Naive thymus-derived CD8-positive, alpha-beta T cell (primary cell): ENCODE data around the gene DMPK. TPM values are rescaled to one million over a fixed set of nuclear protein-coding genes. Genes with fewer than 3 reads are reported as not detected.

Experiments
- ATAC-seq, 2 donors: fragments of 150-1000 bp; cut with Tn5 transposase in 1 of 2; sonication (Bioruptor Pico), chemical (Tn5 transposase) in 1 of 2; 1 replicate in 1 of 2; 2 replicates in 1 of 2; pipeline ENCODE4 v1.10.0; 2021; ENCODE audit warnings: mild to moderate bottlenecking in 2 of 2, moderate library complexity in 2 of 2
- POLR2A ChIA-PET: fragments of 350-600 bp; sonication (Branson Sonifier 250); formaldehyde crosslinking; loops from one replicate; lab custom pipeline; 2021; ENCODE audit warnings: antibody characterized with exemption; lab: Charles Lee
- DNase-seq, 10 donors: peaks; one replicate each; pipeline versions ENCODE4 v3.0.0 to v3.0.0-alpha.2; 2020 to 2022
- H3K27ac Mint-ChIP-seq, 10 donors: one replicate each; pipeline ENCODE4 v1.8.0; 2020 to 2022; ENCODE audit warnings: mild to moderate bottlenecking in 10 of 10, mixed read lengths in 10 of 10, moderate library complexity in 4 of 10, inconsistent platforms in 1 of 10
- H3K27me3 Mint-ChIP-seq, 5 donors: one replicate each; pipeline ENCODE4 v1.8.0; 2021 to 2022; ENCODE audit warnings: mixed read lengths in 5 of 5
- H3K36me3 Mint-ChIP-seq, 3 donors: one replicate each; pipeline ENCODE4 v1.8.0; 2020 to 2022; ENCODE audit warnings: mixed read lengths in 3 of 3, mild to moderate bottlenecking in 2 of 3, inconsistent platforms in 1 of 3
- H3K4me1 Mint-ChIP-seq, 4 donors: one replicate each; pipeline ENCODE4 v1.8.0; 2021 to 2022; ENCODE audit warnings: mixed read lengths in 4 of 4
- H3K4me3 Mint-ChIP-seq, 10 donors: one replicate each; pipeline ENCODE4 v1.8.0; 2020 to 2022; ENCODE audit warnings: mild to moderate bottlenecking in 10 of 10, mixed read lengths in 10 of 10, moderate library complexity in 6 of 10, inconsistent platforms in 1 of 10
- H3K9me3 Mint-ChIP-seq, 9 donors: one replicate each; pipeline ENCODE4 v1.8.0; 2020 to 2022; ENCODE audit warnings: mixed read lengths in 9 of 9, mild to moderate bottlenecking in 3 of 9, inconsistent platforms in 1 of 9, moderate library complexity in 1 of 9
- polyA plus RNA-seq, 3 donors: library from polyadenylated mRNA; unstranded; fragments of 300-500 nt; fragmentation: Illumina TruSeq; gene quantifications; one replicate each; pipeline ENCODE4 v1.2.3, GENCODE V29; 2021
- total RNA-seq, 8 experiments: library from RNA in 2 of 8; stranded (reverse) in 2 of 8; gene quantifications; one replicate each; pipeline ENCODE4 v1.2.3 and lab custom pipeline; 2021 to 2026

Gene DMPK
- total and polyA plus RNA-seq, 5 experiments from 2014 or later = 0.60 to 44.3 (median 0.99) TPM

DNA sequence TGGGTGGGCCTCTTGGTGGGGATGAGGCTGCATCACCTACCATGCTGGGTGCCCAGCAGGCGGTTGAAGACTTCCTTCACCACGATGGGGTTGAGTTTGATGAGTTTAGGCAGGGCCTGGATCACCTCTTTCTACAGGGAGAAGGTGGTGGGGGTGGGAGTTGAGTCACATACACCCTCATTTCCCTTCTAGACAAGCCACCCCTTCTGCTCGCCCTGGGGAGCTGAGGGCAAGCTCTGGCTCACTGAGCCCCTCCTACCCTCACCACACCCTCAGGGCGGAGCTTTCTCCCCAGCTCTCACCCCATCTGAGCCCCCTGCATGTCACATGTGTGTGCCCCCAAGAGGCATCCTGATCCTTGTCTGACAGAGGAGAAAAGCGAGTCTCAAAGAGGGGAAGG, 40.4 kb upstream of the DMPK start:
- POLR2A ChIA-PET = interaction anchor here (0.7 to 0.9 kb wide), 2 partner anchors 8 to 9 kb away, joined by 3 to 4 read pairs; partner anchors contain the start of gene RSPH6A
- Mint-ChIP-seq H3K4me3 (no peak overlapping the region), H3K9me3 (no peaks in the 10 kb centered on the region), H3K36me3 (peaks cover 0 to 38% (median 6%) of the 10 kb centered on the region in 3 donors), H3K27me3 (no peaks in the 10 kb centered on the region), H3K4me1 (peaks cover 0 to 6% (median 4%) of the 10 kb centered on the region in 4 donors), H3K27ac (no peak overlapping the region)
- ATAC-seq (no peak), DNase-seq (no peak)

DNA sequence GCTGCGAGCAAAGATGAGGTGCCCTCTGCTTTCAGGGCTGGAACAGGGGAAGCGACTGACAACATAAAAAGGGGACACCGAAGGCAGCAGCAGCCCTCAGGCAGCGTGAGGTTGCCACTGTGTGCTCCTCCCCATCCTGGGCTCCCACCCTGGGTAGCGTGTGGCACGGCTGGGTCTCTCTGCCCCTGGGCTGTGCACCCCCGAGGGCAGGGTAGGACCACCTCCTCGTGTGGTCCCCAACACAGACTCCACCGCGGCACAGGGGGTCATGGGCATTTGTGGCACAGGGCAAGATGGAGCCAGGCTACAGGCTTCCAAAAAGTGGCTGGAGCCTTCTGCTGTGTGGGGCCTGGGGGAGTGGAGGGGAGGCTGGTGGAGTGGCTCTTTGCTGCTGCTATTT, 39.3 kb upstream of the DMPK start:
- Mint-ChIP-seq H3K27me3 (no peaks in the 10 kb centered on the region), H3K36me3 (peaks cover 0 to 30% (median 6%) of the 10 kb centered on the region in 3 donors), H3K9me3 (no peaks in the 10 kb centered on the region), H3K4me3 (no peak overlapping the region), H3K27ac (peak overlapping the region in 2 of 10 donors; percentile 65 to 72), H3K4me1 (peaks cover 0 to 12% (median 7%) of the 10 kb centered on the region in 4 donors)
- DNase-seq (no peak), ATAC-seq (no peak)
- POLR2A ChIA-PET = no interaction called here

DNA sequence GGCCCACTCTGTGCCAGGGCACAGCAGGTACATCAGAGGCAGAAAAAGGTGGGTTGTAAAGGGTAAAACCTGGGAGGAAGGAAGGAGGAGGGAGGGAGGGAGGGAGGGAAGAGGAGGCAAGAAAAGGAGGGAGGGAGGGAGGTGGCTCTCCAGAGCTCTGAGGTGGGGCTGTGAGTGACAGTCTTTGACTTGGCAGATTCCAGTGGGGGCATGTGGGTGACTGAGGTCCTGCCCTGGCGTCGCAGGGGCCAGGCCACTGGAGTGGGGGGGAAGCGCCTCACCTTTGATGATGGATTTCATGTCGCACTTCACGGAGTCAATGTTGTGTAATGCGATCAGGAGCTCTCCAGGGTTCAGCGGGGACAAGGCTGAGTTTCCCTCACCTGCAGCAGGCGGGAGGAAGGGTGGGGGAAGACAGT, 38.8 kb upstream of the DMPK start:
- Mint-ChIP-seq H3K4me1 (peaks cover 0 to 12% (median 8%) of the 10 kb centered on the region in 4 donors), H3K27ac (peak overlapping the region in 2 of 10 donors; percentile 65 to 72), H3K9me3 (no peaks in the 10 kb centered on the region), H3K36me3 (peaks cover 0 to 28% (median 6%) of the 10 kb centered on the region in 3 donors), H3K4me3 (no peak overlapping the region), H3K27me3 (no peaks in the 10 kb centered on the region)
- DNase-seq (no peak), ATAC-seq (no peak)
- POLR2A ChIA-PET = interaction anchor here (1.1 kb wide), 1 partner anchor 52 kb away, joined by 3 read pairs; the partner anchor contains the start of gene SIX5

DNA sequence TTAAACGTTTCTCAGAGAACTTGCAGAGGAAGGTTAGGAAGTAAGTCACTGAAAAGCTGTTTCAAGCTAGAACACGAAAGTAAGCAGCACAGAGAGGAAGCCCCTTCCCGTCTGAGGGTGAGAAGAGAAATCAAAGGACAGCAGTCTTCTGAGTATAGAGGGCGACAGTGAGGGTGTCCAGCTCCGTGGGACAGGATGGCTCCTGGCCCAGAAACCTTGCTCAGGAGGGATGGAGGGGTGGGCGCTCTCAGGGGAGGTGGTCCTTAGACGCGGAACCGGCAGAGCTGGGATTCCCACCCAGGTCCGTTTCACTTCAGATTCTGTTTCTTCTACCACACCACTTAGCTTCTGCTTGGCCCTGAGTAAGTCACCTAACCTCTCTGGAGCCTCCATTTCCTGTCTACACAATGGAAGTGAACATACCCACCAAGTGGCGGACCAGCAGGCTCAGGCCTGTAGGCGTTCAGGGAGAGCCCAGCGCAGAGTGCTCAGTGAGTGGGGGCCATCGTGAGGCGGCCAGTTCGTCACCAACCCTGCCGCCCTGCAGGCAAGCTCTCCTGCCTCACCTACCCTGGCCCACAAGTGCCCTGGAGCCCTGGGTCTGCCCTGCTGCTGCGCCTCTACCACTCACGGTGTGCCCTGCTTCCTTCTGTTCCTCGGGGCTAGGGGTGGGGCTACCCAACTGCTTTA, 38.3 kb upstream of the DMPK start:
- Mint-ChIP-seq H3K4me1 (peaks cover 0 to 14% (median 10%) of the 10 kb centered on the region in 4 donors), H3K27ac (peak overlapping the region in 3 of 10 donors; percentile 44 to 57 (median 53)), H3K36me3 (peaks cover 0 to 23% (median 6%) of the 10 kb centered on the region in 3 donors), H3K4me3 (no peak overlapping the region), H3K9me3 (no peaks in the 10 kb centered on the region), H3K27me3 (no peaks in the 10 kb centered on the region)
- POLR2A ChIA-PET = interaction anchor here (1.1 kb wide), 1 partner anchor 51 kb away, joined by 3 read pairs; the partner anchor contains the start of gene SIX5
- ATAC-seq (no peak), DNase-seq (no peak)

DNA sequence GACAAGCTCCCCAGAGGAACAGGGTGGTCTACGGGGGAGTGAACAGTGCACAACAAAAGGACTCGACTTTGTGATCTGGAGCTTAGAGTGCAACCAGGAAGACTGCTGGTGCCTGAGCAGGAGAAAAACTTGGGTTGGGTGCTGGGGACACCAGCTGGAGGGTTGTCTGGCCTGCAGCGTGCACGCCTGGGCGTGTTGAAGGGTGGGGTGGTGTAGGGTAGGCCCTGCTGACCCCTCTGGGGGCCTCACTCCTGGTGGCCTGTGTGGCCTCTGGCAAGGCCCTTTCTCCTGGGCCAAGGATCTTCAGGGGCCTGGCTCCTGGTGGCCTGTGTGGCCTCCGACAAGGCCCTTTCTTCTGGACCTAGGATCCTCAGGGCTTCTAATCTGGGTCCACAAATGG, 37.5 kb upstream of the DMPK start:
- Mint-ChIP-seq H3K27me3 (no peaks in the 10 kb centered on the region), H3K9me3 (no peaks in the 10 kb centered on the region), H3K27ac (peak overlapping the region in 2 of 10 donors; percentile 29 to 57), H3K4me1 (peaks cover 0 to 16% (median 11%) of the 10 kb centered on the region in 4 donors), H3K4me3 (no peak overlapping the region), H3K36me3 (peaks cover 0 to 21% (median 6%) of the 10 kb centered on the region in 3 donors)
- DNase-seq = no peak
- POLR2A ChIA-PET = interaction anchor here (1.1 kb wide), 2 partner anchors 10 to 50 kb away, joined by 3 read pairs; partner anchors contain the start of gene SIX5
- ATAC-seq = no peak

DNA sequence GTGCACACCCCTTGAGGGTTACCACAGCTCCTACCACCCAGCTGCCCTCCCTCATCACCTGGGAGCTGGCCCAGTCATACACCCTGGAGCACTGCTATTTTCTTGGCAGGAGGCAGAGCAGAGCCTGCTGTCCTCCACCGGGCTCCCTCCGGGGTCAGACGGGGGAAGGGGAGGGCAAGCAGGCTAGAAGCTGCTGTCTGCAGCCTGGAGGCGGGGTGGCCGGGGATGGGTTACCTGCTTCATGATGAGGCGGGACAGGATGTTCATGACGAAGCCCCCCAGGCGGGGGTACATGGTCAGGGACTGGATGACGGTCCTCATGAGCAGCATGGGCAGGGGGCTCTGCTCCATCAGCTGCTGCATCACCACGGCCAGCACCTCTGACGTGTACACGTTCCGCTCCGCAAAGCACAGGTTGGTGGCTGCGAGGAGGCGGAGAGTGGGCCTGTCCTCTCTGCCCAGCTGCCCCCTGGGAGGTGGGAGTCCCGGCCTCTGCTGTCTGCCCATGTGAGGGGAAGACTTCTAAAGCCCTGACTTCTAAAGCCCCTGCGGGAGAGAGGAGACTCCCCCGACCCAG, 35.5 kb upstream of the DMPK start:
- ATAC-seq (peak in 1 of 2 donors; percentile 10), DNase-seq (peak in 1 of 10 donors; percentile 9)
- peaks cover 0 to 13% (median 0%) of the 10 kb centered on the region in 3 donors for H3K36me3 Mint-ChIP-seq
- no peak overlapping the region for H3K4me3 Mint-ChIP-seq
- POLR2A ChIA-PET = interaction anchor here (0.6 to 2.6 kb wide), 7 partner anchors 24 to 85 kb away, joined by 3 to 16 read pairs (median 6); partner anchors contain the start of genes IRF2BP1, MYPOP and SIX5
- H3K4me1 Mint-ChIP-seq = peaks cover 0 to 11% (median 6%) of the 10 kb centered on the region in 4 donors
- H3K9me3 Mint-ChIP-seq = no peaks in the 10 kb centered on the region
- H3K27ac Mint-ChIP-seq = peak overlapping the region in 1 of 10 donors; percentile 83
- H3K27me3 Mint-ChIP-seq = peaks cover 0 to 16% (median 13%) of the 10 kb centered on the region in 5 donors

DNA sequence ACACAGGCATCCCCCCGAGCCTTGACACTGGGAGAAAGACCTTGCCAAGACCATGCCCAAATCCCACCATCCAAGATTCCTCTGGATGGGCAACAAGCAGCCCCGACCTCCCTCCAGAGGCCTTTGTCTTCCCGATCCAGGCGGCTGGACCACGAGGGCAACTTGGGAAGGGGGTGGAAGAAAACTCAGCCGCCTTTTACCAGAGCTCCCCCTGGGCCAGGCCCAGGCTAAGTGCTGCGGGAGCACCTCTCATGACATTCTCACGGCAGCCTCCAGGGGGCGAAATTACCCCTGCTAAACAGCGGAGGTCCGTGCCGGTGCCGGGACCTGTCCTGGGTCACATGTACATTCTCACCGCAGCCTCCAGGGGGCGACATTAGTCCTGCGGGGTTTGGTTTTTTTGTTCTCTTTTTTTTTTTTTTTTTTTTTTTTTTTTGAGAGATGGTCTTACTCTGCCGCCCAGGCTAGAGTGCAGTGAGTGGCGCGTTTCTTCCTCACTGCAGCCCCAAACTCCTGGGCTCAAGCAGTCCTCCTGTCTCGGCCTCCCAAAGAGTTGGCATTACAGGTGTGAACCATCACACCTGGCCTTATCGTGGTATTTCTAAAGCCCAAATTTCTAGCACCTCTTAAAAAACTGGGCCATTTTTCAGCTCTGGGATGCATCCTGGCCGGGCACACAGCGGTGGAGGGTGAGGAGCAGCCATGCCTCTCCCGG, 34.9 kb upstream of the DMPK start:
- peak; percentile 90 to 96 (median 94) for DNase-seq
- Mint-ChIP-seq H3K9me3 (no peaks in the 10 kb centered on the region), H3K27me3 (peaks cover 1 to 22% (median 16%) of the 10 kb centered on the region in 5 donors), H3K27ac (peak overlapping the region in 6 of 10 donors; percentile 20 to 83 (median 55)), H3K4me1 (peaks cover 0 to 11% (median 6%) of the 10 kb centered on the region in 4 donors), H3K4me3 (peak overlapping the region in 9 of 10 donors; percentile 26 to 76 (median 42)), H3K36me3 (peaks cover 0 to 11% (median 0%) of the 10 kb centered on the region in 3 donors)
- POLR2A ChIA-PET = interaction anchor here (1.1 to 2.6 kb wide), 8 partner anchors 18 to 85 kb away, joined by 3 to 16 read pairs (median 6); partner anchors contain the start of genes DMWD, IRF2BP1, MYPOP and SIX5
- ATAC-seq = peak; percentile 95 to 99

DNA sequence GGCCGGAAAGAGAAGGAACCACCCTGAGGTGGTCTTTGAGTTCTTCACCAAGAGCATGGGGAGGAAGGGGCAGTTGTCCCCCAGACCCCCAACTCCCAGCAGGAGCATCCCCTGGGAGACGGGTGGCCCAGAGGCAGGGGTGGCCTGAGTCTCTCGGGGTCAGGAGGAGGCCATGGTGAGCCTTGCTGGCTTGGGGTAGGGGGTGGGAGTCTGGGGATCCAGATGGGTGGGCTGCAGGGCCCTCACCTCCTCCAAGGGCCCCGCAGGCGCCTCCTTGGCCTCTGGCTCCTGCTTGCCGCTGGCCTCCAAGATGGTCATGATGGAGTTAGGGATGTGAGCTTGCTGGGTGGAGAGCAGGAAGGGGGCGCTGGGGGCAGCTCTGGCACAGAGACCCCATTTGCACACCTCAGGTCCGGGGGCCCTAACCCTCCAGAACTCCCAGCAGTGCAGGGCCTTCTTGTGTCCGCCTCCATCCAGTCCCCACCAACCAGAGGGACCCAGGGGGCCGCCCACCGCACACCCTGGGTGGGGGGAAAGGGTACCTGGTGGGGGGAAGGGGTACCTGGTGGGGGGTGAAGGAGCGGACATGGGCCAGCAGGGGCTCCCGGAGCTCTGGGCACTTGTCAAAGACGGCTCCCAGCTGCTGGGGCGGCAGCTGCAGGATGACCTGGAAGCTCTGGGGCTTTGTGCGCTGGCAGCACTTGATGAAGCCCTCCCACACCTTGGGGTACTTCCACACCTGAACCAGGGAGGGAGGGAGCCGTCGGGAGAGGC, 34.1 kb upstream of the DMPK start:
- H3K4me3 Mint-ChIP-seq = peak overlapping the region in 3 of 10 donors; percentile 29 to 64 (median 61)
- H3K27me3 Mint-ChIP-seq = peaks cover 1 to 26% (median 17%) of the 10 kb centered on the region in 5 donors
- ATAC-seq (no peak), DNase-seq (no peak)
- peaks cover 0 to 11% (median 0%) of the 10 kb centered on the region in 3 donors for H3K36me3 Mint-ChIP-seq
- POLR2A ChIA-PET = interaction anchor here (0.9 to 2.6 kb wide), 8 partner anchors 16 to 86 kb away, joined by 3 to 16 read pairs (median 6); partner anchors contain the start of genes DMWD, IRF2BP1, MYPOP and SIX5
- H3K27ac Mint-ChIP-seq = peak overlapping the region in 1 of 10 donors; percentile 83
- H3K9me3 Mint-ChIP-seq = no peaks in the 10 kb centered on the region
- H3K4me1 Mint-ChIP-seq = peaks cover 0 to 11% (median 6%) of the 10 kb centered on the region in 4 donors

DNA sequence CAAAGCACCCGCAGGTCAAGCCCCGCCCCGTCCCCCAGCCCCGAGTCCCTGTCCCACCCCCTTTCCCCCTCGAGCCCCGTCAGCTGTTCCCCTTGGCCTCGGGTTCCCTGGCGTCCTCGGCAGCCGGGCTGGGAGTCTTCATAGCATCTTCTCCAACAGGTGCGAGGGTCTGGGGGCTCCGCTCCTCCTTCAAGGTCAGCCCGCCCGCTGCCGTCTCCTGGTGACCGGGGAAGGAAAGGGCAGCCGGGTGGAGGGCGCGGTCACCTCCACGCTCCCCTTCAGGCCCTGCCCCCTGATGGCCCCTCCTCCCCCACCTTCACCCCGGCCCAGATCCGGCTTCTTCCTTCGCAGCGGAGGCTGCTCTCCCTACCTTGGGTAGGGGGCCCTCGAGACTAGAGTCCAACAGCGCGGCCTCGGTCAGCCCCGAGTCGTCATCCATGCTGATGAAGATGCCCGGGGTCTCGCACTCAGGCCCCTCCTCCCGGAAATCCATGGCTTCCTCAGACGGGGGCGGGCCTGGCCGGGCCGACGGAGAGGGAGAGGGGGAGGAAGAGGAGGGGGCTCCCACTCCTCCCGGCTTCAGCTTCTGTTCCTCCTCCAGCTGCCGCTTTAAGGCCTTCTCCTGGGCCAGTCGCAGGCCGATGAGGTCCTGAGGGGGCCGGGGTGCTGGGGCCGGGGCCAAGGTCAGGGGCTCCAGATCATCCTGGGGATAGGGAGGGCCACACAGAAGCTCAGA, 33.4 kb upstream of the DMPK start:
- peak overlapping the region; percentile 4 to 72 (median 56) for H3K4me3 Mint-ChIP-seq
- peaks cover 0 to 11% (median 6%) of the 10 kb centered on the region in 4 donors for H3K4me1 Mint-ChIP-seq
- ATAC-seq (peak in 1 of 2 donors; percentile 24), DNase-seq (peak in 2 of 10 donors; percentile 16 to 19)
- no peaks in the 10 kb centered on the region for H3K9me3 Mint-ChIP-seq
- H3K36me3 Mint-ChIP-seq = peaks cover 0 to 8% (median 0%) of the 10 kb centered on the region in 3 donors
- peak overlapping the region in 1 of 10 donors; percentile 65 for H3K27ac Mint-ChIP-seq
- H3K27me3 Mint-ChIP-seq = peaks cover 1 to 29% (median 18%) of the 10 kb centered on the region in 5 donors
- POLR2A ChIA-PET = interaction anchor here (0.7 to 2.6 kb wide), 6 partner anchors 7 to 118 kb away, joined by 3 to 16 read pairs (median 4); partner anchors contain the start of genes DMWD, IRF2BP1 and SIX5

DNA sequence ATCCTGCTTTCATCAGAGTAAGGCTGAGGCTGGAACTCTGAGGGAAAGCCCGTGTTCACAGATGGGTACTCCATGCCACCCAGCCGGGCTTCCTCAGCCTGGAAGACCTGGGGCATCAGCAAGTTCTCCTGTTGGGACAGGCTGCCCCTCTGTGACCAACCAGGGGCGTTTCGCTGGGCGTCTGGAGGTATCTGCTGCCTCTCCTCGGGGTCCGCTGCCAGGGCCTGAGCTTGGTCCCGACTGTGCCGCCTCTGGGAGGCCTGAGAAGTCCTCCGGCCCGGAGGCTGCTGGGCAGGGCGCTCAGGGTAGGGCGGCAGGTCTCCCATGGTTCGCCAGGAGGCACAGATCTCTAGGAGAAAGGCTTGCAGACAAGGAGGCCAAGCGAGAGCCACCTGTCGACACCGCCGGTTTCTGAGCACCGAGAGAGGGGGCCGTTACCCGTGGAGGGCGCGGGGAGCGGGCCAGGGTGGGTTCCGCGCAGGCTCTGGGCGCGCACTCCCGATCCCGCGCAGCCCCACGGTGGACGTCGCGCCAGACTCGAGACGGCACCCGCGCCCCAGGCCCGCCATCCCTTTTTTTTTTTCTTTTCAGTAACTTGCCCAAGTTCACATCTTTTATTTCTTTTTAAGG, 32.7 kb upstream of the DMPK start, which contains the start of gene RSPH6A:
TSS of gene RSPH6A (minus strand) at position 458 of the 630 bp plus-strand sequence. CDS start at position 326, 132 bp downstream.
- peak within 1 kb of the TSS; percentile 24 to 72 (median 56) for H3K4me3 Mint-ChIP-seq
- no peak for DNase-seq
- peak within 1 kb of the TSS in 3 of 10 donors; percentile 18 to 65 (median 22) for H3K27ac Mint-ChIP-seq
- H3K36me3 Mint-ChIP-seq = peaks cover 0 to 2% (median 1%) of the 10 kb centered on the region in 3 donors
- no peaks in the 10 kb centered on the region for H3K9me3 Mint-ChIP-seq
- peaks cover 3 to 36% (median 21%) of the 10 kb centered on the region in 5 donors for H3K27me3 Mint-ChIP-seq
- peak in 1 of 2 donors; percentile 14 for ATAC-seq
- POLR2A ChIA-PET = interaction anchor here (0.7 to 1.4 kb wide), 3 partner anchors 8 to 117 kb away, joined by 3 to 4 read pairs (median 3); partner anchors contain the start of gene SIX5
- H3K4me1 Mint-ChIP-seq = peaks cover 0 to 11% (median 6%) of the 10 kb centered on the region in 4 donors
